COLO829 (cell line): Measurements from ENCODE around the gene HOXD3.

Experiments
- DNase-seq: peaks from one replicate; pipeline ENCODE4 v3.0.0; 2012; ENCODE audit warnings: low spot score

HOXD3 gene

DNA sequence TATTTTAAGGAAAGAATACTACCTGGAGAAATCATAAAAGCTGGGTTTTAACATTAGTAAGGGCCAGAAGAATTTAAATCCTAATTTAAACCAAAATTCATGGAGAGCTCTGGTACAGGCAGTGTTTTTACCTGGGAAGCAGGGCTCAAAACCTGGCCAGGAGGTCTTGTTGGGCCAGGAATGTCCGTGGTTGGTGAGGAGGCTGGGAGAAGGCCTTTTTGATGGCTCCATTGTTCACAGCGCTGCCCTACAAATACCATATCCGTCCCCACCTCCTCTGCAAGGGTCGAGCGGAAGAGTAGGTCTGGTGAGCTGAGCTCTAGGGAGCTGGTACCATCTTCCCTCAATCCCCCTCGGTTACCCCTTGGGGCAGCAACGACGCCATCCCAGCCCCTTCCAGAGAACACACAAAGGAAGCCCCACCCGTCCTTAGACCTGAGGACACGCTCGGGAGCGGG lies 20.5 kb downstream of the HOXD3 start:
- no peak for DNase-seq

DNA sequence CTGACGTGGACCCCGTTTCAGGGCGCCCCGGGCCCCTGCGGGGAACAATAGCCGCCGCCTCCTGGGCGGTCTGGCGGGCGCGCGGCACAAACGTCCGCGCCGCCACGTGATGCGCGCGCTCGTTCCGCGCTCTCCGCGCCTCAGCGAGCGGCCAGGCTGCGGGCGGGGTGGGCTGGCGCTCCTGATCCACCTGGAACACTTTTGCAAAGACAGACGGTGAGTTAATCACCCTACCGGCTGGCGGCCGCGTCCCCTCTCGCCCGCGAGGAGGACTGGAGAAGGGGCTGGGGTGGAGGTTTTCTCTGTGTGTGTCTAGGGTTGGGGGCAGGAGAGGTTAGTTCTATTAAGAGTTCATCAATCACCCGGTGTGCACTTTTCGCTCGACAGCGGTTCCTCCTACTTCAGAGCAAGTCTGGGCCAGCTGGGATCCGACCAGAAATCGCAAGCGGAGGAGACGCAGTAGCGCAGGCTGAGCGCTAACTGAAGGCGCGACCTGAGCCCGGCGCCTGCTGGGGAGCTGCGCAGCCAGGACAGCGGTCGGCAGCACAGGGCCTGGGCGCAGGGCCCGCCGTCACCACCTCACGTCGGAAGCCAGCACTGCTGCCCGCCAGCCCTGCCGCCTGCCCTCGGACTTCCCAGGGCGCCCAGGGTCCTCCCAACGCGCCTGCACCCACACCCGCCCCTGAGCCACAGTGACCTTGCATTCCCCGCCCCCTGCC lies 21.1 kb downstream of the HOXD3 start:
- no peak for DNase-seq

DNA sequence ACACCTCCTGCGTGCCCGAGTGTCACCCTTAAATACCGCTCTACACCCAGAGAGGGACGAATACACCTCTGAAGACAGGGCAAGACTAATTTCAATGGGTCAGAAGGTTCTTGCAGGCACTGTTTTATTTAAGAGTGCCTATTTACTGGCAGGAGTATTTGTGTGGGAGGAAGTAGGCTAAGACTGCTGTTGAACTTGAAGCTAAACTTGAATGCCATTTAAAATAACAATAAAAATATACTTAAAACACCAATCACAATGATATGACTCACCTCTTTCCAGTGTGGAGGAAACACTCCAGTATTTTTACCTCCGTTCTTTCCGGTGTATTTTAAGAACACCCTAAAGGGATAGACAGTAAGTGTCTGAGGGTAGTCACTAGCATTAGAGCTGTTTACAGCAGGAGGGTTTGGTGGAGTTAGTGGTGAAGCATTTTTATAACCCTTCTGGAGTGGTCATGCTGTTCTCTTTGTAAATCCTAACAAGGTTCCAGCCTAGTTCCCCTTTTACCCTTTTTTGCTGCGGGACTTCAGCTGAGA lies 21.7 kb downstream of the HOXD3 start:
- DNase-seq = no peak

DNA sequence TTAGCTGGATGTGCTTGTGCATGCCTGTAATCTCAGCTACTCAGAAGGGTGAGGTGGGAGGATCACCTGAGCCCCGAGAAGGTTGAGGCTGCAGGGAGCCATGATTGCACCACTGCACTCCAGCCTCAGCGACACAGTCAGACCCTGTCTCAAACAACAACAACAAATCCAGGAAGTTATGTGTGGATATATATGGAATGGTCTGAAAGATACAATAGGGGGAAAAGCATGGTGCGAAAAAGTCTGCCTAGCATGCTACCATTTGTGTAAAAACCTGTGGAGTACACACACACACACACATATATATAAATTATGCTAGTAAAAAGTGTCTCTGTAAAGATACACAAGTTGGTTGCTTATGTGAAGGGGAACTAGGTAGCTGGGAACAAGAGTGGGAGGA lies 24.4 kb downstream of the HOXD3 start:
- no peak for DNase-seq

DNA sequence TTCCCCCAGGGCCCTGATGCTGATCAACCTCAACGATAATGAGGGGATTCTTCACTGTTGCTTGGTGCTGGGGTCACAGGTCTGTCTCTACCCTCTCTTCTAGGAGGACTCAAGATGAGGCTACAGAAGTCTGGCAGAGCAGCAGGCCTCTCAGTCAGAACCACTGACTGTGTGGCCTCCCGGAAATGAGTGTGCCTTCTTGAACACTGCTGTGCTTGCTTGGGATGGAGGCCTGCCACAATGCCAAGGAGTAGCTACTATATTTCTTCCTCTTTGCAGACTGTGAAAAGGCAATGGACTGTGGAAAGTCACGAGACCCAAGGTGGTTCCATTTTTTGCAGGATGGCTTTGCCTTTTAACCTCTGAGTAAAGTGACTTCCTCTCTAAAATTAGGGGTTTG lies 25.6 kb downstream of the HOXD3 start:
- no peak for DNase-seq

DNA sequence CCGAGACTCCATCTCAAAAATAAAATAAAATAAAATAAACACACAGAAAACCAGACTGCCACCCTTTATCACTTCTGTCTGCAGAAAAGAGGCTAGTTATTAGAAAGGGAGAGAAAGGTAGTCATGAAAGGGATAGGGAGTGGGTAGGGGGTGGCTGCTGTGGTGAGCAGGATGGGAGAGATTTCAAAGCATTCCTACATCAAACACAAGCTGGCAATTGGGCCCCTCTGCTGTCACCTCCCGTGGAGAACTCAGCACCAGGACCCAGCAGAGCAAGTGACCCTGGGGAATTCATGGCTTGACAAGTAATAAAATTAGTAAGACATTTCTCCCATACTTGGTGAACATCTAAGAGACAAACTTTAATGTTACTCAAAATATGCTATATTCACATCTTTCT lies 27.6 kb downstream of the HOXD3 start:
- no peak for DNase-seq

DNA sequence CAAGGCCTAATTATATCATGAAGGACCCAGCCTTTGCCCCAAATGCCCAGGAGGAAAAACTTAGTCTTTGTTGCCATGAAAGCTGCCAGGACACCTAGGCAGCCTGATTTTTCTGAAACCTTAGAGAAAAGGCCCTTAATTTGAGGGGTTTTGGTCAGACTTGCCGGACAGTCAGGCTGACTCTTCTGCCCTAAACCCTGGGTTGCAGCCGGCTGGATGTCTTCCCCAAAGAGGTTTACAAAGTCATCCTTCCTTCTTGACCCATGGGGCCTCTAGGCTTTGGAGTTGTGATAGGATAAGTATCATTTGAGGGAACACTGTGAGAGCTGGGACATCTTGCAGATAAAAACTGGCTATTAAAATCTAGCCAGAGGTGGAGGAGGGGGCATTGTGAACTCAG lies 28.9 kb downstream of the HOXD3 start:
- no peak for DNase-seq

DNA sequence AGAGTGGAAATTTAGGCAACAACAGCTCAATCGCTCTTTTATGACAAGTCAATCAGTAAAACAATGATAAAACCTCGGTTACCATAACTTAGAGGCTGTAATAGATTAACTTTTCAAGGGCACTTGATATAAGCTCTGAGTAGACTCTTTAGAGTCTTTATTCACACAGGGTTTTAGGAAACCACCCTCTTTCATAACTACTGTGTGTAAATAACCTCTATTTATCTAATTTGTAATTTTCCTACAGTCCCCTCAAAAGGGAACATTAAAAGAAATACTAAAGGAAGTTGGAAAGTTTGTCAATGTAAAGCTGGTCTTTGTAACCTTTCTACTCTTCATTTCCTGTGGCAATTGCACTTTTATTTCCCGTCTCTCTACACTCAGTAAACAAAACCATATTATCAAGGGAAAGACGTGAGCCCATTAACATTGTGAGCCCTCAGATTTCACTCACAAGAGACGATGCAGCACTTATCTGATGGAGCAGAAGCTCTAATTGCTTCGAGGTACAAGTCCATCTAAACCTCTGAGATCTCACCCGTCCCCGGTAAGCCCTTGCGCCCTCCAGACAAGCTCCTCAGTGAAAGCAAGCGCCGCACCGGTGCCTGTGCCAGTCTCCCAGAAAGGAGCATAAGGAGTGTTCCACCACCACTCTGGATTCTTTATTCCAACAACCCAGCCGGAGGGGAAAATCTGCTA lies 30.2 kb downstream of the HOXD3 start:
- peak; percentile 45 for DNase-seq

DNA sequence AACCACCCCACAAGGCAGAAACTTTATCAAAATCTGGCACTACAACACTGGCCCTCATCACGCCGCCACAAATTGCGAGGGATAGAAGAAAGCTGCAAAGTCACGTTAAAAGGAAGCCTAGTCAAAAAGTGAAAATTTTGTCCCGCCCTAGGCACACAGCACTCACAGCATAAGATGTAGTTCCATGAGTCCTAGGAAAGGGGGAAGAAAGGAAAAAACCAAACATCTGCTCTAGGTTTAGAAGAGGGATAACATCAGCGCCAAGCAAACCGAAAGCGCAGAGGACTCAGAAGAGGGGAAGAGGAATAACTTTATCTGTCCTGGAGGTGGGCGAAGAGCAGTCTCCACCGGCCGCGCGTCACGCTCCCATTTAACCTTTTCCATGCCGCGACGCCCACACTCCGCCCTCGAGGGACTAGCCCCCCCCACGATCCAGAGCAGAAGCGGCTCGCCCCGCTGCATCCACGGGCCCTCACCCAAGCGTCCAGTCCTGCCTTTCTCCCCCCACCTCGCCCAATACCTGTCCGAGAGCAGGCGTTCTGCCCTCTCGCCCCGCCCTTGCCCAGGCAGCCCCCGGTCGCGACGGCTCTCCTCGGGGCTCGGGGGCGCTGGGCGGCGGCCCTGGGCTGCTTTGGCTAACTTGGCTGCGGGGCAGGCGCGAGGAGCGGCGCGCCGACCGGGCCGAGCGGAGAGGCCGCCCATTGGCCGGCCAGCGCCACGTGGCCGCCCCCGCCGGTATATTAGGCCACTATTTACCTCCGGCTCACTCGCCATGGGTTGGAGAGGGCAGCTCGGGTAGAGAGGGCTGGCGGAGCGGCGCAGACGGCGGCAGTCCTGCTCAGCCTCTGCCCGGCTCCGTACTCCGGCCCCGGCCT lies 31.0 kb downstream of the HOXD3 start, which contains the start of gene HOXD1:
HOXD1 (plus strand) TSS at position 770 of the 875 bp plus-strand sequence. CDS start 134 bp downstream, outside the sequence.
- DNase-seq = peak; percentile 80

DNA sequence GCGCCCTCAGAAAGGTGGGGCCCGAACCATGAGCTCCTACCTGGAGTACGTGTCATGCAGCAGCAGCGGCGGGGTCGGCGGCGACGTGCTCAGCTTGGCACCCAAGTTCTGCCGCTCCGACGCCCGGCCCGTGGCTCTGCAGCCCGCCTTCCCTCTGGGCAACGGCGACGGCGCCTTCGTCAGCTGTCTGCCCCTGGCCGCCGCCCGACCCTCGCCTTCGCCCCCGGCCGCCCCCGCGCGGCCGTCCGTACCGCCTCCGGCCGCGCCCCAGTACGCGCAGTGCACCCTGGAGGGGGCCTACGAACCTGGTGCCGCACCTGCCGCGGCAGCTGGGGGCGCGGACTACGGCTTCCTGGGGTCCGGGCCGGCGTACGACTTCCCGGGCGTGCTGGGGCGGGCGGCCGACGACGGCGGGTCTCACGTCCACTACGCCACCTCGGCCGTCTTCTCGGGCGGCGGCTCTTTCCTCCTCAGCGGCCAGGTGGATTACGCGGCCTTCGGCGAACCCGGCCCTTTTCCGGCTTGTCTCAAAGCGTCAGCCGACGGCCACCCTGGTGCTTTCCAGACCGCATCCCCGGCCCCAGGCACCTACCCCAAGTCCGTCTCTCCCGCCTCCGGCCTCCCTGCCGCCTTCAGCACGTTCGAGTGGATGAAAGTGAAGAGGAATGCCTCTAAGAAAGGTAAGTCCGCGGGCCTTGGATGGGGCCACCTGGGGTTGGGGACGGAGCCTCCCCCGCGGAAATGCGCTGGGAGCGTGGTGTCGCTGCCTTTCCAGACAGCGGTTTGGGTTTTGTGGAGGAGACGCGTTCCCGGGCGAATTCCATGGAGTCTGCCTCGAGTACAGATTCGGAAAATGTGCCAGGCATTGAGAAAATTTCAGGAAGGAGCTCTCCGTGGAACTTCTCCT lies 31.9 kb downstream of the HOXD3 start:
- DNase-seq = no peak

DNA sequence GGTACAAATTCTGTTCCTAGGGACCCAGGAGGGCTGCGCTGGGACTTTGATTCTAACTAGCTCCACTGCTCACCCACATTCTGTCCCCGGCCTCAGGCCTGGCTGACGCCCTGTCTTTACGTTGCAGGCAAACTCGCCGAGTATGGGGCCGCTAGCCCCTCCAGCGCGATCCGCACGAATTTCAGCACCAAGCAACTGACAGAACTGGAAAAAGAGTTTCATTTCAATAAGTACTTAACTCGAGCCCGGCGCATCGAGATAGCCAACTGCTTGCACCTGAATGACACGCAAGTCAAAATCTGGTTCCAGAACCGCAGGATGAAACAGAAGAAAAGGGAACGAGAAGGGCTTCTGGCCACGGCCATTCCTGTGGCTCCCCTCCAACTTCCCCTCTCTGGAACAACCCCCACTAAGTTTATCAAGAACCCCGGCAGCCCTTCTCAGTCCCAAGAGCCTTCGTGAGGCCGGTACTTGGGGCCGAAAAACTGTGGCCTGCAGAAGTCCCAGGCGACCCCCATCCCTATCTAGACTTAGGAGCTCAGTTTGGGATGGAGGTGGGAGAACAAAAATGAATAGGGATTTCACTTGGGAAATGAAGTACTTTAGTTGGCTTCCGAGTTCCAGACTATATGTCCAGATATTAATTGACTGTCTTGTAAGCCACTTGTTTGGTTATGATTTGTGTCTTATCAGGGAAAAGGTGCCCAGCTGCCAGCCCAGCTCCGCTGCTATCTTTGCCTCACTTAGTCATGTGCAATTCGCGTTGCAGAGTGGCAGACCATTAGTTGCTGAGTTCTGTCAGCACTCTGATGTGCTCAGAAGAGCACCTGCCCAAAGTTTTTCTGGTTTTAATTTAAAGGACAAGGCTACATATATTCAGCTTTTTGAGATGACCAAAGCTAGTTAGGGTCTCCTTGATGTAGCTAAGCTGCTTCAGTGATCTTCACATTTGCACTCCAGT lies 32.9 kb downstream of the HOXD3 start:
- DNase-seq = no peak

DNA sequence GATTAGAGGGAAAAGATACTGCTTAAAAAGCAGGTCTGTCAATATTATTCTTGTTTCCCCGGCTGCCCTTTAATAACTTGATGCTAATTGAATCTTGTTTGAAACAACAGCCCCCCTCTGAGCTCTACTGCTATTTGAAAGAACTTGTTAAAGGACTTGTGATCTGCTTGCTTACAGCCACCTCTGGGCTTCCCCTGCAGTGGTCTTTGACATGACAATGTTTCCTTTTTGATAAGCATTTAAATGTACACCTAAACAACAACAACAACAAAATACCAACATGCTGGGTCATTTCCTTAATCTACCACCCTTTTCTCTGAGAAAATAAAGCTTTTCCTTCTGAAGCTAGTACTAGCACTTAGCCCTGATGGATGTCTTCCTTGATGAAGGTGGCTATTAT lies 35.2 kb downstream of the HOXD3 start:
- DNase-seq = no peak

DNA sequence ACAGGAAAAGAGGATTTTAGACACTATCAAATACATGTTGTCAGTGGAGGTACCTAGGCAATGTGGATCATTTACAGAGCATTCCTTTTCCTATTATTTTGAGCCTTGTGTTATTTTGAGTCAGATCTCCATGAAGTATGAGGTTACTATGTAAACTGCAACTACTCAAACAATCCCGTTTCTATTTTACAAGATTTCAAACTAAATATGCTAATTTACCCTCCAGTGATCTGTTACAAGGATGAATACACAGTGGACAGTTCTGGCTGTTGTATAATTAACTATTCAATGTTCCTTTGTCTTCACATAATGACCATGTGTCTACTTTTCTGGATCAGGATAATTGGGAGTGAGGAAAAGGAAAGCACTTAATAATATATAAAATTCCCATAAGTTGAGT lies 35.9 kb downstream of the HOXD3 start:
- DNase-seq = peak; percentile 67

DNA sequence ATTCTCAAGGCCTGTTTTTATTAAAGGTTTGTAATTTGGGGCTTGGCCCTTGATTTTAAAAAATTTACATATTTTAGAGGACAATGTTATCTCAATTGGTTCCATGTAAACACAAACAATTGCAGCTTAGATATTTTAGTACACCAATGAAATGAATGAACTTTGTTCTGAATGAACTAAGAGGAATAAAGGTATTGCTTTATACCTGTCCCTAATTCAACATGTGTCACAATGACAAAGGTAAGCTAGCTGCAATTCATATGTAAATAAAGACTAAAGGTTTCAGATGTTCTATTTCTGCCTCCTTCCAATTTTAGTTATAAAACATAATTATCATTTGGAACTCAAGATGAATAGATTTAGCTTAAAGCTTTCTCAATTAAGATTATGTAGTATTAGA lies 42.8 kb downstream of the HOXD3 start:
- no peak for DNase-seq

DNA sequence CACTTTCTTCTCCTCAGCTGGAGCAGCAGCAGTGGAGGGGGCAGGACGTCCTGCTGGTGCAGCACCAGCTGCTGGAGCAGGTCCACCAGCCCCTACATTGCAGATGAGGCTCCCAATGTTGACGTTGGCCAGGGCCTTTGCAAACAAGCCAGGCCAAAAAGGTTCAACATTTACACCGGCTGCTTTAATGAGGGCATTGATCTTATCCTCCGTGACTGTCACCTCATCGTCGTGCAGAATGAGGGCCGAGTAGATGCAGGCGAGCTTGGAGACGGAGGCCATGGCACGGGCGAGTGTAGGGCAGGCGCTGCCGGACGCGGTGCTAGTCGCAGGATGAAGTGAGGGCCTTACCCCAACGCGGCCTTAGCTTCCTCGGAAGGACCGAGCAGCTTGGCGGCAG lies 43.9 kb downstream of the HOXD3 start:
- DNase-seq = no peak

DNA sequence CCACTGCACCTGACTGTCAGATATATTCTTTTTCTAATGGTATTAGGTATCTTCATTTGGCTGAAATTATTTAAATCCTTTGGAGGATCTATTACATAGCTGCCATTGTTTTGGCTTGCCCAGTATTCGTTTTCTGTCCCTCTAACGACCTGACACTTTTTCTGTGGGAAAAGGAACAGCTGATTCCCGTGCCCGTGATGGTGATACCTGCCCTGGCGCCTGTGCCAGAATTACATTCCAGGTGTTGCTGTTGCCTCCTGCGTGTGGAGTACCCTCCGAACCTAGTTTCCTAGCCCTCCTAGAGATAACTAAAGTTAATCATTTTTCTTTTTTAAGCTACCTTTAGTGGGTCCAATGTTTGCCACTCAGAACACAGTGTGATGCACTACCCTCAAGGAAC lies 45.4 kb downstream of the HOXD3 start:
- no peak for DNase-seq

DNA sequence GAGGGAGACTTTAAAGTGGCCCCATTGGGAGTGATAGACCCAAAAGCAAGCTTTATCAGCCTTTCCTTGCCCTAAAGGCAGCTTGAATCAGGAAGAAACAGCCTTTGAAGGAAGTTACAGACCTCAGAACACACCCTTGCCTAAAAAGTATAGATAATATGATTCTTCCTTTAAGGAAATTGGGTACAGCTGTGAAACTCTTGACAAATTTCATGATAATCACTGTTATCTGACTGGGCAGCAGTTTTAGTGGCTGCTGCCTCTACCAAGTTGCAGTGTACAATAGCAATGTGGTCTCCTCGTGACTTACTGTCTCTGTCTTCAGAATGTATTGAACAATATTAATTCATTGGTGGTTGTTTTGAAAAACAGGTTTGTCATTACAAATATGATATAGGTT lies 48.0 kb downstream of the HOXD3 start:
- no peak for DNase-seq

DNA sequence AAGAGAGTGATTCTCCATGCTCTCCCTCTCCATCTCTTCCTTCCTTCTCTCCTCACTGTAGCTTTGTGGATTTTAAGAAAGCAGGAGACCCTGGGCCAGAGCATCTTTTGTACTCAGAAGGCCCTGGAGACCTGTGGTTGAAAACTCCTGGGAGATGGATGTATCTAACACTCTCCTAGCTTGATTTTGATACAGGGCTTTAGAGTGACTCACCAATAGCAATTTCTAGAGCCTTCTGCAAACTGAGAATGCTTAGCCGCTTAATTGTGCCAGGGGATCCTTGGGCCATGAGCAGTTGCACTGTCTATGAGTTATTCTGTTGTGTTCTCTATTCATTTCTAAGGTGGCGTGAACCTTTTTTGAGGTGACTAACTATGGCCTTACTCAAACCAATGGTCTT lies 49.0 kb downstream of the HOXD3 start:
- no peak for DNase-seq

DNA sequence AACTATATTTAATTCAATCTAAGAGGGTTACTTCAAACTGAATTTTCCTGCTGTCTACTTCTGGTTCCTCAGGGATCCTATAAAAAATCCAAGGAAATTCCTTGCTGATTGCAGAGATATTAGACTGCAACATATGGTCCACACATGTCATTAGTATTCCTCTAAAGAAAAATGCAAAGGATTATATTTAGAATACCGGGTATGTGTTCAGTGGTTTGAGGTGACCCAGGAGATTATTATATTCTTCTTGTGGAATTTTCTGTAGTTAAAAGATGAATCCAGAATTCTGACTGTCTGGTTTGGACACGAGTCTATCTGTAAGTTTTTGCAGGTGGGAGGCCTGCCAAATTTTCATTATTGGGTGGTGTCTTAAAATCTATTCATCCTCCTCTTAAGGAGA lies 49.6 kb downstream of the HOXD3 start:
- no peak for DNase-seq

DNA sequence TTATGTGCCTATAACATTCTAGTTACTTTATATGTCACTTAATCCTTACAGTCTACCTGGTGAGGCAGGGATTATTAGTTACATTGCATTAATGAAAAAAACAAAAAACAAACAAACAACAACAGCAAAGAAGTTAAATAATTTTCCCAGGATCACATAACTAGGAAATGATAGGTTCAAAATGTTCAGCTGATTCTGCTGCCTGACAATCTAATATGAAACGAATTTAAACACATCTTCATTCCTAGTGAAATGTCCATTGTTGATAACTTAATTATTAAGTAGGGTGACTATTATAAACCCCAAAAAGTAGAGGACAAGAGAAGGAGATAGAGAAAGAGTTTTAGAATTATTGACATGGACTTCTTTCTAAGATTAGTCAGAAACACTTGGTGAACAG lies 54.0 kb downstream of the HOXD3 start:
- DNase-seq = no peak
